ENCODE results near the gene SMIM14.

DNA sequence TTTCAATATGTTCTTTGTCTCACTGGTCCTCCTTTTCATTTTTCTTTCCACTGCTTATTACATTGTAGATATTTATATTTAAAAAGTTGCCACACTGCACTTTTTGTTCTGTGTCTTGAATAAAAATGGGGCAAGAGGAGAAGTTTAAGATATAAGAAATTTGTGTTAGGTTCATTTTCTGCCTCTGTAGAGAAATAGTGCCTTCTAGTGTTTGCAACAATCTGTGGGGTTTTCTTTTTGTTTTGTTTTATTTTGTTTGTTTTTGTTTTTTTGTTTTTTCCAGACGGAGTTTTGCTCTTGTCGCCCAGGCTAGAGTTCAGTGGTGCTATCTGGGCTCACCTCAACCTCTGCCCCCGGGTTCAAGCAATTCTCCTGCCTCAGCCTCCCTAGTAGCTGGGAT lies 20.1 kb upstream of the SMIM14 start:
- TF ChIP-seq NFE2L1 (tag; IDR thresholded peaks at IDR 0.05; ENCODE audit: borderline replicate concordance, low read depth) (no peak), ZEB2 (IDR thresholded peaks at IDR 0.05) (no peak), CREB1 (IDR thresholded peaks at IDR 0.05) (no peak), CREB1 (CRISPR knock-in tag; IDR thresholded peaks at IDR 0.05) (no peak), ZFP36 (IDR thresholded peaks at IDR 0.05; ENCODE audit: low read depth, low read length, partially characterized antibody) (no peak), ELK1 (CRISPR knock-in tag; IDR thresholded peaks at IDR 0.05) (no peak), ZNF184 (CRISPR knock-in tag; IDR thresholded peaks at IDR 0.05) (no peak), ZNF408 (CRISPR knock-in tag; IDR thresholded peaks at IDR 0.05; ENCODE audit: low read depth) (no peak), KDM1A (IDR thresholded peaks at IDR 0.05) (no peak)
- TF ChIP-seq, protein P1, sequence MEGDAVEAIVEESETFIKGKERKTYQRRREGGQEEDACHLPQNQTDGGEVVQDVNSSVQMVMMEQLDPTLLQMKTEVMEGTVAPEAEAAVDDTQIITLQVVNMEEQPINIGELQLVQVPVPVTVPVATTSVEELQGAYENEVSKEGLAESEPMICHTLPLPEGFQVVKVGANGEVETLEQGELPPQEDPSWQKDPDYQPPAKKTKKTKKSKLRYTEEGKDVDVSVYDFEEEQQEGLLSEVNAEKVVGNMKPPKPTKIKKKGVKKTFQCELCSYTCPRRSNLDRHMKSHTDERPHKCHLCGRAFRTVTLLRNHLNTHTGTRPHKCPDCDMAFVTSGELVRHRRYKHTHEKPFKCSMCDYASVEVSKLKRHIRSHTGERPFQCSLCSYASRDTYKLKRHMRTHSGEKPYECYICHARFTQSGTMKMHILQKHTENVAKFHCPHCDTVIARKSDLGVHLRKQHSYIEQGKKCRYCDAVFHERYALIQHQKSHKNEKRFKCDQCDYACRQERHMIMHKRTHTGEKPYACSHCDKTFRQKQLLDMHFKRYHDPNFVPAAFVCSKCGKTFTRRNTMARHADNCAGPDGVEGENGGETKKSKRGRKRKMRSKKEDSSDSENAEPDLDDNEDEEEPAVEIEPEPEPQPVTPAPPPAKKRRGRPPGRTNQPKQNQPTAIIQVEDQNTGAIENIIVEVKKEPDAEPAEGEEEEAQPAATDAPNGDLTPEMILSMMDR (IDR thresholded peaks at IDR 0.05 in 2 of 3, conservative IDR thresholded peaks at IDR 0.05 in 1 of 3; ENCODE audit: insufficient read depth in 2 of 3, low read depth in 1 of 3, low read length in 3 of 3), result peak; percentile 7 to 56 (median 16); a peak in 2 of 6 replicates

Measured in K562 (cell line).